ENCODE measurements around the gene ENOX1. TPM values are rescaled to one million over a fixed set of nuclear protein-coding genes. Genes with fewer than 3 reads are reported as not detected.

The ENOX1 gene
- total and polyA plus RNA-seq, 9 of the 15 experiments (the other 6 are each of a cell fraction or from before 2014, with no cell fraction given), result not detected

DNA sequence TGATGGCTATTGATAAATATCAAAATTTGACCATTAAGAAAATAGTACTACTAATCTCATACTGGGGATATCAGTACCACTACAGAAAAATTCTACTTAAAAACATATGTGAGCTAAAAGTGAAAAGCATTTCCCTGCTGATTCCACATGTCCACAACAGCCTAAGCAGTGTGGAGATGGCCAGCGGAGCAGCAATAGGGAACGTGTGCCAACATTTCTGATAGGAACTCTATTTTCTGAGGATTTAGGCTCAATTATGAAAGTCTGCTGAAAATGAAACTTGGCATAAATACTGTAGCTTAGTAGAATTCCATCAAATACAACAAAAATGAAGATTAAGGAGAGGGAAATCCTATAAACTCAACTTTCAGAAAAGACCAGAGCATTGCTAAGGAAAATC is 311.6 kb downstream of the ENOX1 start:
- H3K4me2 ChIP-seq (ENCODE audit: insufficient read depth, low read length), result no peak overlapping the region
- no TSS peak for BruUV-seq (replicated peaks)
- H4K20me1 ChIP-seq (replicated peaks; ENCODE audit: control insufficient read depth, insufficient read depth, low read length), result no peaks in the 10 kb centered on the region
- 0% methylated on average over 2 of the region's 2 CpGs for WGBS (ENCODE audit: insufficient coverage, low coverage, missing lambda C conversion rate)
- H3K9me3 ChIP-seq (replicated peaks; ENCODE audit: control insufficient read depth, insufficient read depth, low read depth, low read length), result no peaks in the 10 kb centered on the region
- H3K9me1 ChIP-seq (ENCODE audit: control insufficient read depth, insufficient read depth, low read length), result no peaks in the 10 kb centered on the region
- no peak overlapping the region for H3K9ac ChIP-seq (ENCODE audit: insufficient read depth in 1 of 2, low read depth in 2 of 2, low read length in 2 of 2)
- no peaks in the 10 kb centered on the region for H3K27me3 ChIP-seq (ENCODE audit: control insufficient read depth in 2 of 2, insufficient read depth in 2 of 2, low read length in 2 of 2)
- H2AFZ ChIP-seq (ENCODE audit: low read depth, low read length), result no peak overlapping the region
- CTCF ChIA-PET (ENCODE audit: low intra/inter-chr PET ratio), result no interaction called here
- no peaks in the 10 kb centered on the region for H3K79me2 ChIP-seq (ENCODE audit: control insufficient read depth, insufficient read depth, low read length)
- H3K36me3 ChIP-seq (ENCODE audit: control insufficient read depth, insufficient read depth, low read length), result no peaks in the 10 kb centered on the region
- H3K27ac ChIP-seq (ENCODE audit: extremely low read depth, low read depth, low read length), result no peak overlapping the region
- DNase-seq (ENCODE audit: extremely low read depth in 1 of 4, low spot score in 3 of 4) (no peak), FAIRE-seq (no peak), ATAC-seq (no peak)
- POLR2A ChIA-PET, result no interaction called here
- in situ Hi-C loops (cut with MboI), result no loop called here
- no peak for TF ChIP-seq FOXA1 (IDR thresholded peaks at IDR 0.05; ENCODE audit: borderline replicate concordance)
- TF ChIP-seq NR4A1 (CRISPR knock-in tag; IDR thresholded peaks at IDR 0.05), result no peak
- no peak for TF ChIP-seq NR4A1 (tag; IDR thresholded peaks at IDR 0.05)
- no peak for TF ChIP-seq CEBPB (tag; IDR thresholded peaks at IDR 0.05)
- no peak for TF ChIP-seq ZNF140 (CRISPR knock-in tag; IDR thresholded peaks at IDR 0.05)
- TF ChIP-seq, protein P1, sequence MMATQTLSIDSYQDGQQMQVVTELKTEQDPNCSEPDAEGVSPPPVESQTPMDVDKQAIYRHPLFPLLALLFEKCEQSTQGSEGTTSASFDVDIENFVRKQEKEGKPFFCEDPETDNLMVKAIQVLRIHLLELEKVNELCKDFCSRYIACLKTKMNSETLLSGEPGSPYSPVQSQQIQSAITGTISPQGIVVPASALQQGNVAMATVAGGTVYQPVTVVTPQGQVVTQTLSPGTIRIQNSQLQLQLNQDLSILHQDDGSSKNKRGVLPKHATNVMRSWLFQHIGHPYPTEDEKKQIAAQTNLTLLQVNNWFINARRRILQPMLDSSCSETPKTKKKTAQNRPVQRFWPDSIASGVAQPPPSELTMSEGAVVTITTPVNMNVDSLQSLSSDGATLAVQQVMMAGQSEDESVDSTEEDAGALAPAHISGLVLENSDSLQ (IDR thresholded peaks at IDR 0.05), result no peak
- TF ChIP-seq, protein P2, sequence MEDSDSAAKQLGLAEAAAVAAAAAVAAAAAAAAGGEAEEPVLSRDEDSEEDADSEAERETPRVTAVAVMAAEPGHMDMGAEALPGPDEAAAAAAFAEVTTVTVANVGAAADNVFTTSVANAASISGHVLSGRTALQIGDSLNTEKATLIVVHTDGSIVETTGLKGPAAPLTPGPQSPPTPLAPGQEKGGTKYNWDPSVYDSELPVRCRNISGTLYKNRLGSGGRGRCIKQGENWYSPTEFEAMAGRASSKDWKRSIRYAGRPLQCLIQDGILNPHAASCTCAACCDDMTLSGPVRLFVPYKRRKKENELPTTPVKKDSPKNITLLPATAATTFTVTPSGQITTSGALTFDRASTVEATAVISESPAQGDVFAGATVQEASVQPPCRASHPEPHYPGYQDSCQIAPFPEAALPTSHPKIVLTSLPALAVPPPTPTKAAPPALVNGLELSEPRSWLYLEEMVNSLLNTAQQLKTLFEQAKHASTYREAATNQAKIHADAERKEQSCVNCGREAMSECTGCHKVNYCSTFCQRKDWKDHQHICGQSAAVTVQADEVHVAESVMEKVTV (CRISPR knock-in tag; IDR thresholded peaks at IDR 0.05), result no peak
- no peak for TF ChIP-seq ZNF444 (CRISPR knock-in tag; IDR thresholded peaks at IDR 0.05)
- TF ChIP-seq IFI16 (CRISPR knock-in tag; IDR thresholded peaks at IDR 0.05), result no peak
- TF ChIP-seq, protein P3, sequence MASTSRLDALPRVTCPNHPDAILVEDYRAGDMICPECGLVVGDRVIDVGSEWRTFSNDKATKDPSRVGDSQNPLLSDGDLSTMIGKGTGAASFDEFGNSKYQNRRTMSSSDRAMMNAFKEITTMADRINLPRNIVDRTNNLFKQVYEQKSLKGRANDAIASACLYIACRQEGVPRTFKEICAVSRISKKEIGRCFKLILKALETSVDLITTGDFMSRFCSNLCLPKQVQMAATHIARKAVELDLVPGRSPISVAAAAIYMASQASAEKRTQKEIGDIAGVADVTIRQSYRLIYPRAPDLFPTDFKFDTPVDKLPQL (IDR thresholded peaks at IDR 0.05; ENCODE audit: extremely low read depth, insufficient read length), result no peak
- no peak for TF ChIP-seq DMBX1 (CRISPR knock-in tag; IDR thresholded peaks at IDR 0.05; ENCODE audit: borderline replicate concordance)
- TF ChIP-seq, protein P4, sequence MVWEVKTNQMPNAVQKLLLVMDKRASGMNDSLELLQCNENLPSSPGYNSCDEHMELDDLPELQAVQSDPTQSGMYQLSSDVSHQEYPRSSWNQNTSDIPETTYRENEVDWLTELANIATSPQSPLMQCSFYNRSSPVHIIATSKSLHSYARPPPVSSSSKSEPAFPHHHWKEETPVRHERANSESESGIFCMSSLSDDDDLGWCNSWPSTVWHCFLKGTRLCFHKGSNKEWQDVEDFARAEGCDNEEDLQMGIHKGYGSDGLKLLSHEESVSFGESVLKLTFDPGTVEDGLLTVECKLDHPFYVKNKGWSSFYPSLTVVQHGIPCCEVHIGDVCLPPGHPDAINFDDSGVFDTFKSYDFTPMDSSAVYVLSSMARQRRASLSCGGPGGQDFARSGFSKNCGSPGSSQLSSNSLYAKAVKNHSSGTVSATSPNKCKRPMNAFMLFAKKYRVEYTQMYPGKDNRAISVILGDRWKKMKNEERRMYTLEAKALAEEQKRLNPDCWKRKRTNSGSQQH (CRISPR knock-in tag; IDR thresholded peaks at IDR 0.05), result no peak
- TF ChIP-seq YY1 (IDR thresholded peaks at IDR 0.05; ENCODE audit: borderline replicate concordance in 1 of 3, control insufficient read depth in 1 of 3, extremely low read depth in 1 of 3, insufficient read depth in 3 of 3, insufficient read length in 1 of 3, insufficient replicate concordance in 2 of 3, low read depth in 1 of 3, low read length in 2 of 3), result no peak
- no peak for TF ChIP-seq ZNF586 (CRISPR knock-in tag; conservative IDR thresholded peaks at IDR 0.05)
- H3K4me3 ChIP-seq, result no peak overlapping the region
- intact Hi-C loops (cut with micrococcal nuclease), result no loop called here
- H3K4me1 ChIP-seq (replicated peaks in 1 of 2; ENCODE audit: control insufficient read depth in 2 of 2, insufficient read depth in 2 of 2, low read length in 2 of 2), result no peaks in the 10 kb centered on the region
